Measurements from ENCODE around the gene STX1A. TPM values are rescaled to one million over a fixed set of nuclear protein-coding genes. Genes with fewer than 3 reads are reported as not detected.
A peak's percentile ranks its signal among the peaks of the same experiment; 100 is the strongest.
"Not testable (repeated sequence)": the region's sequence is repeated elsewhere in the genome, so short reads cannot be mapped to it uniquely, and the experiment has no call there.

STX1A gene
- total RNA-seq, 1 experiment from 2014 or later, result 16.8 TPM

DNA sequence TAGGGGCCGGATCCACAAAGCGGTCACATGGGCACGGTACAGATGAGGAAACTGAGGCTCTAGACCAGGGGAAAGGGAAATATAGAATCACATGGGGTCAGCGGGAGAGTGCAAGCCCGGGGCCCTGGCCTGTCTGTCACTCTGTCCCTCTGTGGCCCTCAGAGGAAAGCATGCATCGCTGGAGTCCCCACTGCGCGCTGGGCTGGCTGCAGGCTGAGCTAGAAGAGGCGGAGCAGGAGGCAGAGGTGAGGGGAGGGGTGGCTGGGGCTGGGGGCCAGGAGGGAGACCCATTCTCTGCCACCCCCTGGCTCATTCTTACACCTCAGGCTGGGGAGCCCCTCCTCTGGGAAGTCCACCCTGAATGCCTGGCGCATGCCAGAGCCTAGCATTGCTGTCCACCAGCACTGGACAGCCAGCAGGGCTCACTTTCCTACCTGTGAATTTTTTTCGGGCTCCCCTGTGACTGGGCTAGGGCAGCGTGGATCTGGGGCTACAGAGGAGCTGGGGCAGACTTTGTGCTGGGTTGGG is 49.5 kb downstream of the STX1A start:
- no peak overlapping the region for H3K4me3 ChIP-seq (ENCODE audit: insufficient read depth, low read depth, low read length)
- H3K36me3 ChIP-seq (replicated peaks; ENCODE audit: control insufficient read depth, insufficient read depth, low read length), result no peaks in the 10 kb centered on the region
- no peak for DNase-seq
- peaks cover 9% of the 10 kb centered on the region for H3K27me3 ChIP-seq (ENCODE audit: control insufficient read depth, insufficient read depth, low read length)

DNA sequence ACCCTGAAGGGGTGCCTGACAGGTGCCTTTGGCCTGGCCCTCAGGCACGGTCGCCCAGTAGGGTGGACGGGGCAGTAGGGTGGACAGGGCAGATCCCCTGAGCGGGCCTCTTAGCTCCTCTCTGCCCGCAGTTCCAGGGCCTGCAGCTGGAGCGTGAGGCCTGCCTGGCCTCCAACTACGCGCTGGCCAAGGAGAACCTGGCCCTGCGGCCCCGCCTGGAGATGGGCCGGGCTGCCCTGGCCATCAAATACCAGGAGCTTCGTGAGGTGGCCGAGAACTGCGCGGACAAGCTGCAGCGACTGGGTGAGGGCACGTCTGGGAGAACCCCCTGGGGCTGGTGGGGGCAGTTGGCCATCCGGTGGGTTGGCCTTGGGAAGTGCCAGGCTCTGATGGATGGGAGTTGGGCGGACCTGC is 50.2 kb downstream of the STX1A start:
- peak; percentile 65 for DNase-seq
- Histone ChIP-seq H3K36me3 (replicated peaks; ENCODE audit: control insufficient read depth, insufficient read depth, low read length) (no peaks in the 10 kb centered on the region), H3K4me3 (ENCODE audit: insufficient read depth, low read depth, low read length) (no peak overlapping the region), H3K27me3 (ENCODE audit: control insufficient read depth, insufficient read depth, low read length) (peaks cover 9% of the 10 kb centered on the region)

DNA sequence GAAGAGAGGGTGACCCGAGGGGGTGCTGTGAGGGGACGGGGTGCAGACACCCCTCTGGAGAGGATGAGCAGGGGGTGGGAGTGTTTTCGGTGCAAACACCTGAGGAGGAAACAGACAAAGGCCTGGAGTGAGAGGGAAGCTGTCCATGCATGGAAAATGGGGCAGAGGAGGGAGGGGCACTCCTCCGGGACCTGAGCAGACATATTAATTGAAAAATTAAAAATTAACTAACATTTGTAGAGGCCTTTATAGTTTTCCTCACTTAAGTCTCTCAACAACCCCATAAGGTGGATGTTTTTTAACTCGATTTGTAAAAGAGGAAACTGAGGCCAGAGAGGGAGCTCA is 50.6 kb downstream of the STX1A start:
- Histone ChIP-seq H3K36me3 (replicated peaks; ENCODE audit: control insufficient read depth, insufficient read depth, low read length) (no peaks in the 10 kb centered on the region), H3K27me3 (ENCODE audit: control insufficient read depth, insufficient read depth, low read length) (peaks cover 9% of the 10 kb centered on the region), H3K4me3 (ENCODE audit: insufficient read depth, low read depth, low read length) (no peak overlapping the region)
- no peak for DNase-seq

DNA sequence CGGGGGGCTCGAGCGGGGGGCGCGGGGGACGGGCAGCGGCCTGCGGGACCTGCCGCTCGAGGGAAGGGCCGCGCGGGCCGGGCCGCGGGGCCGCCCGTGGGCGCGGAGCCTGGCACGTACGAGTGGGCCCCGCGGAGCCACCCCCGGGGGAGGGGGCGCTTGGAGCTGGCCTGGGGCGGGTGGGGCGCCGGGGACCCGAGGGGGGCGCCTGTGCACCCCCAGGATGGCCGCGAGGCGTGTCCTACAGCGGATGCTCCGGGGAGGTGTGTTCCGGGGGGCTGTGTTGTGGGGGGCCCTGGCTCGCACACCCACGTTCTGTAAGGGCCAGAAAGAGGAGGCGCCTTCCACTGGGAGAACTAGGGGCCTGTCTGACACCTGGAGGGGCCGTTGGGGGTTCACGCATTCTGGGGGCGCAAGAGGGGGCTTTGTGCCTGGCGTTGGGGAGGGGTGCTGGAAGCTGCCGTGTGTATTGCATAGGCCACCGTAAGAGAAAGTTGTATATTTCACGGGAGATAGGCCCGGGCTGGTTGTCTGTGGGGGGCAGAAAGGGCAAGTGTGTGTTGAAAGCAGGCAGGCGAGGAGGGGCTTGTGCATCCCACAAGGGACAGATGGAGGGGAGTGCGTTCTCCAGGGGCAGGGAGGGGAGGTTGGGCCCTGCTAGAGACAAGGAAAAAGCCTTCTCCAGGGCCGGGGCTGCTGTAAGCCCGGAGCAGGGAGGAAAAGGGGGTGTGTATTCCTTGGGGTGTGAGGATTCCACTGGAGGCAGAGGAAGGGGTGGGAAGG is 51.2 kb downstream of the STX1A start:
- no peaks in the 10 kb centered on the region for H3K36me3 ChIP-seq (replicated peaks; ENCODE audit: control insufficient read depth, insufficient read depth, low read length)
- peak; percentile 79 for DNase-seq
- H3K27me3 ChIP-seq (ENCODE audit: control insufficient read depth, insufficient read depth, low read length), result peaks cover 9% of the 10 kb centered on the region
- H3K4me3 ChIP-seq (ENCODE audit: insufficient read depth, low read depth, low read length), result peak overlapping the region; percentile 42

DNA sequence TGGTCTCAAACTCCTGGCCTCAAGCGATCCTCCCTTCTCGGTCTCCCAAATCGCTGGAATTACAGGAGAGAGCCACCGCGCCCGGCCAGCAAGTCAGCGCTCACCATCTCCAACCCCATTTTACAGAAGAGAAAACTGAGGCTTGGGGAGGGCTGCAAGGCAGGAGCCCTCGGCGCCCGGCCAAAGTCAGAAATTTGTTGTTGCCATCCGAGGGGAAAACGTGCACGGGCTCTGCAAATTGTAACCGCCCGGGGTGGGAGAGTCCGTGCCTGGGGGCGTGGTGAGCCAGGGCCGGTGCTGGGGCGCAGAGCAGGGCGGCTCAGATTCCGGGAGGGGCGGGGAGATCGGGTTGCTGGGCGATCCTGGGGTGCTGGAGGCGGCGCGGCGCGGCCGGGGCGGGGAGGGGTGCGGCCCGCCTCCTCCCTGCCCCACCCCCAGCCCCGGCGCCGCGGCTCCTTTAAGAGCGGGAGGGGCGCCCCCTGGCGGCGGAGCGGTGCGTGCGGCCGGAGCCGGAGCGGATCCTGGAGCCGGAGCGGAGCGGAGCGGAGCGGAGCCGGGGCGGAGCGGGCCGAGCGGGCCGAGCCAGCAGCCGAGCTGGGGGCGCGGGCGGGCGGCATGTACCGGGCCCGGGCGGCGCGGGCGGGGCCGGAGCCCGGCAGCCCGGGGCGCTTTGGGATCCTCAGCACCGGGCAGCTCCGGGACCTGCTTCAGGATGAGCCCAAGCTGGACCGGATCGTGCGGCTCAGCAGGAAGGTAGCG is 51.9 kb downstream of the STX1A start, which contains the start of gene VPS37D:
Gene VPS37D, plus strand, starts transcription at position 488 of the 759 bp plus-strand sequence. Its CDS starts 128 bp downstream, at position 616.
- no peaks in the 10 kb centered on the region for H3K36me3 ChIP-seq (replicated peaks; ENCODE audit: control insufficient read depth, insufficient read depth, low read length)
- peaks cover 9% of the 10 kb centered on the region for H3K27me3 ChIP-seq (ENCODE audit: control insufficient read depth, insufficient read depth, low read length)
- DNase-seq, result peak; percentile 100
- H3K4me3 ChIP-seq (ENCODE audit: insufficient read depth, low read depth, low read length), result peak within 1 kb of the TSS; percentile 42

DNA sequence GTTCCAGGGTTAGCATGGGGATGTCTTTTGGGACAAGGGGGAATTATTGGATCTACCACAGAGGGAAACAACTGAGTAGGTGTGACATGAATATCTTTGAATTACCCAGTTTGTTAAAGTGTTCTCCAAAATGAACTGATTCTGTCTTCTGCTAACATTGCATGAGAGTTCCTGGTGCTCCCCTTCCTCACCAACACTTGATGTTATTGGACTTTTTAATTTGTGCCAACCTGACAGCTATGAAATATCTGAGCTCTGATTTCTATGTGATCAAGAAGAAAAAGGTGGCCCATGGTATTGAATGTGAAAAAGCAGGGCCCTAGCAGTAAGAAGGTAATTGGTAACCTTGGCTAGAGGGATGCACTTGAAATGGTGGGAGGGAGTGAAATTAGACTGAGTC is 56.4 kb downstream of the STX1A start:
- peaks cover 5% of the 10 kb centered on the region; the same call in 1 of the 2 replicates for H3K27me3 ChIP-seq (ENCODE audit: control insufficient read depth, insufficient read depth, low read length)
- H3K4me3 ChIP-seq (ENCODE audit: insufficient read depth, low read depth, low read length), result no peak overlapping the region
- no peaks in the 10 kb centered on the region for H3K36me3 ChIP-seq (replicated peaks; ENCODE audit: control insufficient read depth, insufficient read depth, low read length)
- DNase-seq, result no peak

DNA sequence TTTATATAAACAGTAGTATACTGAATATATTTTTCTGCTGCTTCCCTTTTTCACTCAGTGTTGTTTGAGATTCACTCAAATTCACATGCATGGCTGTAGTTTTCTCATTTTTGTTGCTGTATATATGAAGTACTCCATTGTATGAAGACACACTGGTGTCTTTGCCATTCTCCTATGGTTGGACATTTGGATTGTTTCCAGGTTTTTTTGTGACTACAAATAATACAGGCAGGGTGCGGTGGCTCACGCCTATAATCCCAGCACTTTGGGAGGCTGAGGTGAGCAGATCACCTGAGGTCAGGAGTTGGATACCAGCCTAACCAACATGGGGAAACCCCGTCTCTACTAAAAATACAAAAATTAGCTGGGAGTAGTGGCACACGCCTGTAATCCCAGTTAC is 58.9 kb downstream of the STX1A start:
- not testable (repeated sequence) for H3K36me3 ChIP-seq (replicated peaks; ENCODE audit: control insufficient read depth, insufficient read depth, low read length); H3K4me3 ChIP-seq (ENCODE audit: insufficient read depth, low read depth, low read length); H3K27me3 ChIP-seq (ENCODE audit: control insufficient read depth, insufficient read depth, low read length); DNase-seq

DNA sequence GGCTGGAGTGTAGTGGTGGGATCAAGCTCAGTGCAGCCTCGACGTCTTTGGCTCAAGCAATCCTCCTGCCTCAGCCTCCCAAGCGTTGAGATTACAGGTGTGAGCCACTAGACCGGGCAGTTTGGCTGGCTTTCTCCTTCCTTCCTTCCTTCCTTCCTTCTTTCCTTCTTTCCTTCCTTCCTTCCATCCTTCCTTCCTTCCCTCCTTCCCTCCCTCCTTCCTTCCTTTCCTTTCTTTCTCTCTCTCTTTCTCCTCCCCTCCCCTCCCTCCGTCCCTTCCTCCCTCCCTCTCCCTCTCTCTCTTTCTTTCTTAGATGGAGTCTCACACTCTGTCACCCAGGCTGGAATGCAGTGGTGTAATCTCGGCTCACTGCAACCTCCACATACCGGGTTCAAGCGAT is 59.5 kb downstream of the STX1A start:
- Histone ChIP-seq H3K36me3 (replicated peaks; ENCODE audit: control insufficient read depth, insufficient read depth, low read length) (no peaks in the 10 kb centered on the region), H3K27me3 (ENCODE audit: control insufficient read depth, insufficient read depth, low read length) (peaks cover 2% of the 10 kb centered on the region; the same call in 1 of the 2 replicates)
- DNase-seq, result no peak

DNA sequence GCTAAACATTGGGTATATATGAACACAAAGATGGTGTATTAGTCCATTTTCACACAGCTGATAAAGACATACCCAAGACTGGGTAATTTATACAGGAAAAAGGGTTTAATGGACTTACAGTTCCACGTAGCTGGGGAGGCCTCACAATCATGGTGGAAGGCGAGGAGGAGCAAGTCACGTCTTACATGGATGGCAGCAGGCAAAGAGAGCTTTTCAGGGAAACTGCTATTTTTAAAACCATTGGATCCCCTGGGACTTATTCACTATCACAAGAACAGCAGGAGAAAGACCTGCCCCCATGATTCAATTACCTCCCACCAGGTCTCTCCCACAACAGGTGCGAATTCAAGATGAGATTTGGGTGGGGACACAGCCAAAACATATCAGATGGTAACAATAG is 64.2 kb downstream of the STX1A start:
- not testable (repeated sequence) for H3K36me3 ChIP-seq (replicated peaks; ENCODE audit: control insufficient read depth, insufficient read depth, low read length); DNase-seq; H3K27me3 ChIP-seq (ENCODE audit: control insufficient read depth, insufficient read depth, low read length); H3K4me3 ChIP-seq (ENCODE audit: insufficient read depth, low read depth, low read length)

More for the DNA sequence above, 59.5 kb downstream of the STX1A start:
- H3K4me3 ChIP-seq (ENCODE audit: insufficient read depth, low read depth, low read length), result no peak overlapping the region

DNA sequence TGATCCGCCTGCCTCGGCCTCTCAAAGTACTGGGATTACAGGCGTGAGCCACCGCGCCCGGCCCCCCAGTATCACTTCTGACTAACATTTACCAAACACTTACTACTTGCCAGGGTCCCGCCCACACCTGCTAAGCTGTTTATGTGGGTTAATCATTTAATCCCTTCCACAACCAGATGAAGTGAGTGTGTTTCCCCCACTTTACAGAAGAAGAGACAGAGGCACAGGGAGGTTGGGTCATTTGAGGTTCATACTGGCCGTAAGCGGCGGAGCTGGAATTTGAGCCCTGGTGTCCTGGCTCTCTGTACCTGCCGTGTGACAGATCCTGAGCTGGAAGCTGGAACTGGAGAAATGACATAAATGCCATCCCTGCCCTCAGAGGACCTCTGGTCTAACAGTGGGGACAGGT is 66.9 kb downstream of the STX1A start:
- peaks cover 25% of the 10 kb centered on the region for H3K27me3 ChIP-seq (ENCODE audit: control insufficient read depth, insufficient read depth, low read length)
- H3K4me3 ChIP-seq (ENCODE audit: insufficient read depth, low read depth, low read length), result no peak overlapping the region
- DNase-seq, result no peak
- no peaks in the 10 kb centered on the region for H3K36me3 ChIP-seq (replicated peaks; ENCODE audit: control insufficient read depth, insufficient read depth, low read length)

DNA sequence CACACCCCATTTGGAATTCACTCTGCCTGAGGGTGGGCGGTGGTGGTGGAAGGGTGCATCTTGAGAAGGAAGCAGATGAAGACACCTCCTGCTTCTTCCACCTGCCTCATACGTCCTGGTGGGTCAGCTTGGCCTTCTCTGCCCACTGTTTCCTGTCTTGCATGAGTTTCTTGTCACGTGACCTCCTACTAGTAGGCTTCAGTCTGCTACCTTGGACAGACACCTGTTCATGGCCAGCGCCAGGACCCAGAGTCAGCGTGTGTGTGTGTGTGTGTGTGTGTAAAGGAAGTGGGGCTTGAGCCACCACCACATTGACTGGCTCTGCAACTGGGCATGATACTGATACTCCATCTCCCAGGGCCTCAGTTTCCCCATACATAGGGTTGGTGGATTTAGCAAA is 68.9 kb downstream of the STX1A start:
- H3K4me3 ChIP-seq (ENCODE audit: insufficient read depth, low read depth, low read length), result no peak overlapping the region

DNA sequence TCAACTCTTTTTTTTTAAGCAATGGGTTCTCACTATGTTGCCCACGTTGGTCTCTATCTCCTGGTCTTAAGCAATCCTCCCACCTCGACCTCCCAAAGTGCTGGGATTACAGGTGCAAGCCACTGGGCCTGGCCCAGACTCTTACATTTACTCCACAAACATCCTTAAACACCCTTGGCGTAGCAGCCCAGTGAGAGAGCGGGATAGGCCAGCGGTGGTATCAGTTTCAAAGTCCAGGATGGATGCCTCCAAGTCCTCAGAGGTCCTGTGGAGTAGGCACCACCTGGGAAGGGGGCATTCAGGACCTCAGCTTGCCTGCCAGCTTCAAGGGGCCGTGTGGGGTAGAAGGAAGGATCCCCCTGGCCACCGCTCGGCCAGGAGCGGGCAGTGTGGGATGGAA is 69.9 kb downstream of the STX1A start:
- Histone ChIP-seq H3K4me3 (ENCODE audit: insufficient read depth, low read depth, low read length) (no peak overlapping the region), H3K36me3 (replicated peaks; ENCODE audit: control insufficient read depth, insufficient read depth, low read length) (no peaks in the 10 kb centered on the region), H3K27me3 (ENCODE audit: control insufficient read depth, insufficient read depth, low read length) (peaks cover 44% of the 10 kb centered on the region)
- no peak for DNase-seq

More for the DNA sequence above, 68.9 kb downstream of the STX1A start:
- Histone ChIP-seq H3K27me3 (ENCODE audit: control insufficient read depth, insufficient read depth, low read length) (peaks cover 42% of the 10 kb centered on the region), H3K36me3 (replicated peaks; ENCODE audit: control insufficient read depth, insufficient read depth, low read length) (no peaks in the 10 kb centered on the region)
- DNase-seq, result no peak
